ENCODE data around the gene BCL2L15.
A peak's percentile ranks its signal among the peaks of the same experiment; 100 is the strongest.

Gene BCL2L15

GRCh38 chr1:113904674-113905434 is 17.5 kb upstream of the BCL2L15 start, which contains the start of the genes AP4B1 and DCLRE1B:
TSS of gene AP4B1 (minus strand) at chr1:113904799. CDS start at chr1:113904717, 82 bp downstream.
TSS of gene DCLRE1B (plus strand) at chr1:113905326. CDS start at chr1:113905587, 261 bp downstream.
- peak; percentile 100 for DNase-seq

DNA sequence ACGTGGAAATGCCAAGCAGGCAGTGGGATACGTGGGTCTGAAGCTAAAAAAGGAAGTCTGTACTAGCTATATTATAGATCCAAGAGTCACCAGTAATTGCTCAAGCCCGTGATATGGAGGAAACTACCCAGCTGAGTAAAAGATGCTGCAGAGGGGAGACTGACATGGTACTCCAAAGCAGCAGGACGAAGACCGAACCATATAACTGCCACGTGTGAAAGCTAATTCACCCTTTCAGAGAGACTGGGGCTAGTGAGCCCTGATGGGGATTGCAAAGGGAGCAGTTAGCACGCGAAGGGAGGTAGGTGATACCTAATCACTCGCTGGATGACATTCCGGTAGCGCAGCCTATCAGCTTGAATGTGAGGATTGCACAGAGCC is 16.9 kb upstream of the BCL2L15 start:
- peak; percentile 88 for DNase-seq

DNA sequence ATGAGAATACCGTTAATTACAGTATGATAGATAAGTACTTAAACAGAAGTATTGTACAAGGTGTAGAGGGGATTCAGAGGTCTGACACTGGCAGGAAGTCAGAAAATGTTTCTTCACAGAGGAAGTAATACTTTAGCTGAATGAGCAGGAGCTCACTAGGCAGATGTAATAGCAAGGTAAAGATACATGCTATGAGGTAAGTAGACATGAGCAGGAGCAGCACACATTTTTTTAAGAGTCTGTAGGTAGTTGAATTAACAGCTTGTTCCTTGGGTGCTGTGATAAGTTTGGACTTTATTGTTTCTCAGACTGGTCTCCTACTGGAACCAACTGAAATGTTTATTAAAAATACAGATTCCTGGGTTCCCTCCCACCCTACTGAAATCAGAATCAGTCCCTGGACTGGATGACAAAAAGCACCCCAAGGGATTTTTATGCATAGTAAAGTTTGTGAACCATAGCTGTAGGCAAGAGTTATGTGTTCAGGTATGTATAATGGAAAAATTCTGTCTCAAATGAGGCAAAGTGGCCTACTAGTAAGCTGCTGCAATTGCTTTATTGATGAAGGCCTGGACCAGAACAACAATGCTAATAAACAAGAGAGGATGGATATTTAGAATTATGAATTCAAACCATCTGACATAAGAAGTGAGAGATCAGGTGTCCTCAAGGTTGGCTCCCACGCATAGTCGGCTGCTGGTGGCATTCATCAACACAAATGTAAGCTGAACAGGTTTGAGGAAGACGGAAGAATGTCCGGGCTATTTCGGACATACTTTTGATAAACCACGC is 16.3 kb upstream of the BCL2L15 start:
- no peak for DNase-seq

- DNase-seq, result no peak
Observed at GRCh38 chr1:113901191-113901590, 13.8 kb upstream of the BCL2L15 start.

GRCh38 chr1:113899111-113899510 is 11.7 kb upstream of the BCL2L15 start:
- DNase-seq, result no peak

- DNase-seq, result no peak
Observed at GRCh38 chr1:113898241-113898814, 10.9 kb upstream of the BCL2L15 start.

- DNase-seq, result no peak
Observed at GRCh38 chr1:113895961-113896360, 8.6 kb upstream of the BCL2L15 start.

DNA sequence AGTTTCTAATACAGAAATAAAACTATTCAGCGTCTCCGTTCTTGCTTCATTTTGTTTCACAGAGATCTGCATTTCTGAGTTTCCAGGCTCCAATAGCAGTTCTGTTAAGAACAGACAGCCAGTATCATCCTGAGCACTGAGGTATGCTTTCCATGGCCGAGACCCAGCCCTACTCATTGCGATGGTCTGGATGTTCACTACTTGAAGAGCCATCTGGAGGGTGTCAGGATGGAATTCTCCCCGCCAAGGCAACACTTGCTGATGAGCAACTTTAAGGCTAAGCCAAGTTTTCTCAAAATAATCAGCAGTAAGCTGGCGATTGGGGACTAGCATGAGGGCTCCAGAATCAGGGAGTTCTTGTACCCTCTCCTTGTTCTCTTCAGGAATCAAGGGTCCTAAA is 7.7 kb upstream of the BCL2L15 start:
- no peak for DNase-seq

- no peak for DNase-seq
Observed at GRCh38 chr1:113893267-113893666, 5.9 kb upstream of the BCL2L15 start.

DNA sequence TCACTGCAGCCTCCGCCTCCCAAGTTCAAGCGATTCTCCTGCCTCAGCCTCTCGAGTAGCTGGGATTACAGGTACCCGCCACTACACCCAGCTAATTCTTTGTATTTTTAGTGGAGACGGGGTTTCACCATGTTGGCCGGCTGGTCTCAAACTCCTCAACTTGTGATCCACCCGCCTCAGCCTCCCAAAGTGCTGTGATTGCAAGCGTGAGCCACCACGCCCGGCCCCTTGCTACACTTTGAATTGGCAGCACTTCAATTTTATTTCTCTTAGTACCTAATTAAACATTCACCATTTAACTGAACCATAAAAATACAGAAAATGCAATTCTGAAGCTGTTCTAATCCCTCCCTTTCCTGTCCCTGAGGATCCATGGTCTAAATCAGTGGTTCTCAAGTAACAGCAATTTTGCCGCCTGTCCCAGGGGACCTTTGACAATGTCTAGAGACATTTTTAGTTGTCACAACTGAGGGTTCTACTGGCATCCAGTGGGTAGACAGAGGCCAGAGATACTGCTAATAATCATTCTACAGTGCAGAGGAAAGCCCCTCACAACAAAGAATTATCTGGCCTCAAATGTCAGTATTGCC is 4.3 kb upstream of the BCL2L15 start:
- DNase-seq, result no peak

DNA sequence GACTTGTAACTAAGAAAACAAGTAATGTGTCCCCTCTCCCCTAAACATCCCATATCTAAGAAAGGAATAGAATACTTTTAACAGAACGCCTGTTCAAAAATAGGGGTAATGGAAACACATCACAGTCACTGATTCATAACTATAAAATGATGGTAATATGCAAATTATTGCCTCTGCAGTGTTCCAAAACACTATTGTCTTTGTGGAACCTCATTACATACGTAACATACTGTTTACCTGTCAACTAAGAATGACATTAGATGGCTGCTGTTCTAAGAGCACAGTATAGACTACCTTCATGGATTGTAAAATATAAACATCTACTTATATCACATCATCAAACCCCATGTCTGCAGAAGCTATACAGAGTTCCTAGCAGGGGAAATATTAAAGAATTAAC is 3.4 kb upstream of the BCL2L15 start:
- DNase-seq, result no peak

GRCh38 chr1:113886417-113887401 is 672 bp downstream of the BCL2L15 start:
- DNase-seq, result no peak

DNA sequence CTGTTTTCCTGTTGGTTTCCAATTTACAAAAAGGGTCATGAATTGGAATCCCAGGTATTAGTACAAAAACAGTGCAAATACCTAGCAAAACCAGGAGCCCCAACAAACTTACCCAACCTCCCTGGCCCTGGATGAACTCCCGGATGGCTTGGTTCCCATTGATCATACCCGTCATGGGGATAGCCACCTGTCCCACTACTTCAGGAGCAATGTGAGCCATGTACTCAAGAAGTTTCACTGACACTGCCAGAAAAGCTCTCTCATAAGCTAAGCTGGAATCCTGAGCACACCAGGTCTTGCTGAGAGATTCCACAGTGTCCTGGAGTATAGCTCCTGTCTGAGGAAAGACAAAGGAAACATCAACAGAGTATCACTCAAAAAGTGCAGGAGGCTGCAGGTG is 5.7 kb downstream of the BCL2L15 start:
- DNase-seq, result no peak

DNA sequence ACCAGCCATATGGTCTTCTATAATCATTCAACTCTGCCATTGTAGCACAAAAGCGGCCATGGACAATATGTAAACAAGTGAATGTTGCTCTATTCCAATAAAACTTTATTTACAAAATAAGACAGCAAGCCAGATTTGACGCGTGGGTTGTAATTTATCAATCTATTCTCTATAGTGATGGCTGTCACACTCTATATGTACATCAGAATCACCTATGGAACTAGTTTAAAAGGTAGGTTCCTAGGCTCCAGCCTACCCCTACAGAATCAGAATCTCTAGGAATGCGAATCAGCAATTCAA is 7.7 kb downstream of the BCL2L15 start:
- no peak for DNase-seq

GRCh38 chr1:113876176-113876575 is 11.2 kb downstream of the BCL2L15 start:
- no peak for DNase-seq

DNA sequence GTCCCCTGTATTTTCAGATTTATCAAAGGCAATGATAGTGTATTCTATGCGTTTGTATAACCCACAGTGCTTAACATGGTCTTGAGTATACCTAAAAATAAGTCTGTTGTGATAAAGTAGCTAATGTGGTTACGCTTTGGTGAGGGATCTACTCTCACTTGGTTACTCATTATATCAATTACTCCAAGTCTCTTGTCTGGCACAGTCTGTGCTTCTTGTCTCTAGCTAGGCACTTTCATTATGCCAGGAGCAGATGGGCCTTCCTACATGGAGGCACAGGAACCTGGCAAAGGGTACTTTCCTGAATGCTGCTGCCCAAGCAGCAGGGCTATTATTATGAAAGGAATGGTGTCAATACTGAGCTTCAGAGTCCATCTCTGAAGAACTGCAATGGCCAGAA is 11.7 kb downstream of the BCL2L15 start:
- DNase-seq, result no peak

GRCh38 chr1:113874012-113874879 is 13.1 kb downstream of the BCL2L15 start:
- DNase-seq, result no peak

DNA sequence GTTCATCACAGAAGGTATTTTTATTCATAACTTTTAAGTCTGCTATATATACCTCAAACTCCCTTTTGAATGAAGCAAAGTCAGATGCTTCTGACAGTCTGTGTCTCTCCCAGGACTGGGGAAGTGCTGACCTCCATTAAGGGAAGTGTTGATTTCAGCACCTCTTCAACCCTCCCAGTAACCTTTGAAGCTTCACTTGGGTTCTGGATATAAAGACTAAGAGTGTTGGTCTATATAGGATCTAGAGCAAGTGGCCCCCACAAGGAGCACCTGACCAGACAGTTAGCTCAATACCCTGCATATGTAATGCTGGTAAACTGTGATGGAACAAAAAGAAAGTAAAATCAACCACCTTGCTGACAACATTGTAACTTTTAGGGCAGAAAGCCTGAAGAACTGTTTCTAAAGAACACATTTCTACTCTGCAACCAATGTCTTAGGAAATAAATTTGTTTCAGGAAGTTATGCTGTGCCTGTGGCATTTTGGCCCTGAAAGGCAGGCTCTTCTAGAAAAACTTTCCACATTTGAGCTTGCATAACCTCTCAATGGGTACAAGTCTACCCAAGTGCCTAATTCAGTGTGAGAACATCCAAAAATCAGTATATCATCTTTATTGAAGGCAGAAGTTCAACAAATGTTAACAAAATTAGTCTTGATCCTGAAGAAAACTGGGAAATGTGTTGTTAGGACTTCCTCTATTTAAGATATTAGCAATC is 15.0 kb downstream of the BCL2L15 start:
- no peak for DNase-seq

DNA sequence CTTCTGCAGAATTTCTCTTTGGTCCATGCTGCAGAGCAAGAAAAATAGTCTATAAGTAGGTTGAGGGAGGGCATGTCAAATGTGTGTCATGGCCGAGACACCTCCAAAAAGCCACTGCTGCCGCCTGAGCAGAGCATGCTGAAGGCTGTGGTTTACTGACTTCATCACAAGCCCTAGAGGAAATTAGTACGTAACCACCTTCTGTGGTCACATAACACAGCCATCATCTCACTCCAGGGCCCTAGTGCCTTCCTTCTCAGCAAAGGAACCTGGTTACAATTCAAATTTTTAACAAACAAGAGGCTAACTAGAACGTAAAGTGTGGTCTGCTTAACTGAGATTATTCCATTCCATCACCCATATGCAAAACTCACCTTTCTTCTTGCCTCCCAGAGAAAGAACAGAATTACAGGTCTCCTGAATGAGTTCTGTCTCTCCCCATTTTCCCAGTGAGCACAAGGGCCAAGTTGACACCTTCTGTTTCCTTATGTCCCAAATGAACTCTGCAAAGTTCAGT is 15.7 kb downstream of the BCL2L15 start, which contains the start of gene PTPN22:
PTPN22 (minus strand) TSS at position 116 of the 517 bp plus-strand sequence.
- no peak for DNase-seq

DNA sequence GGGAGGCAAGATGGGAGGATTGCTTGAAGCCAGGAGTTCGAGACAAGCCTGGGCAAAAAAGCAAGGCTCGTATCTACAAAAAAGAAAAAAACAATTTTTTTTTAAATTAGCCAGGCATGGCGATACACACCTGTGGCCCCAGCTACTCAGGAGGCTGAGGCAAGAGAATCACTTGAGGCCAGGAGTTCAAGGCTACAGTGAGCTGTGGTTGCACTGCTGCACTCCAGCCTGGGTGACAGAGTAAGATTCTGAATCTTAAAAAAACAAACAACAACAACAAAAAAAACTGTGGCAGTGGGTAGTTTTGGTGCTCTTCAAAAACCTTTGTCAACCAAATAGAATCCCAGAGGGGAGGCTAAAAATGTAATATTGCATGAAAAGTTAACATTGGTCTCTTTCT is 16.6 kb downstream of the BCL2L15 start:
- DNase-seq, result no peak

Measured in NCI-H526 treated with DMSO at 0.1 percent for 48 hours (cell line).